Neural progenitor cell (in vitro differentiated cells): ENCODE data around the gene ETV6.

Source experiments
- CTCF ChIP-seq: fragments of 200-600 bp; sonication (generic); IDR thresholded peaks from 2 replicates; pipeline ENCODE4 v1.5.1; 2017; ENCODE audit warnings: antibody characterized with exemption, mild to moderate bottlenecking
- EZH2 ChIP-seq: fragments of 200-600 bp; sonication (generic); IDR thresholded peaks from 2 replicates; pipeline ENCODE4 v1.6.1; 2017; ENCODE audit warnings: antibody characterized with exemption, mild to moderate bottlenecking, moderate library complexity

GRCh38 chr12:11601647-11602046 is 47.8 kb upstream of the ETV6 start:
- no peak for TF ChIP-seq CTCF
- TF ChIP-seq EZH2, result no peak
